AG09319 (cell line): ENCODE results near the gene KIAA1755.

Source experiments
- DNase-seq: peaks from one replicate; pipeline ENCODE4 v3.0.0-alpha.2; 2010; ENCODE audit warnings: low read depth; ENCODE audit errors: extremely low read depth
- TF ChIP-seq, protein P1 (sequence below): IDR thresholded peaks from 2 replicates; pipeline ENCODE4 v1.5.1; 2011; ENCODE audit warnings: low read depth, mild to moderate bottlenecking, inconsistent platforms, low read length, moderate library complexity

The KIAA1755 gene

GRCh38 chr20:38199501-38200390 lies 60.8 kb downstream of the KIAA1755 start:
- TF ChIP-seq, protein P1, sequence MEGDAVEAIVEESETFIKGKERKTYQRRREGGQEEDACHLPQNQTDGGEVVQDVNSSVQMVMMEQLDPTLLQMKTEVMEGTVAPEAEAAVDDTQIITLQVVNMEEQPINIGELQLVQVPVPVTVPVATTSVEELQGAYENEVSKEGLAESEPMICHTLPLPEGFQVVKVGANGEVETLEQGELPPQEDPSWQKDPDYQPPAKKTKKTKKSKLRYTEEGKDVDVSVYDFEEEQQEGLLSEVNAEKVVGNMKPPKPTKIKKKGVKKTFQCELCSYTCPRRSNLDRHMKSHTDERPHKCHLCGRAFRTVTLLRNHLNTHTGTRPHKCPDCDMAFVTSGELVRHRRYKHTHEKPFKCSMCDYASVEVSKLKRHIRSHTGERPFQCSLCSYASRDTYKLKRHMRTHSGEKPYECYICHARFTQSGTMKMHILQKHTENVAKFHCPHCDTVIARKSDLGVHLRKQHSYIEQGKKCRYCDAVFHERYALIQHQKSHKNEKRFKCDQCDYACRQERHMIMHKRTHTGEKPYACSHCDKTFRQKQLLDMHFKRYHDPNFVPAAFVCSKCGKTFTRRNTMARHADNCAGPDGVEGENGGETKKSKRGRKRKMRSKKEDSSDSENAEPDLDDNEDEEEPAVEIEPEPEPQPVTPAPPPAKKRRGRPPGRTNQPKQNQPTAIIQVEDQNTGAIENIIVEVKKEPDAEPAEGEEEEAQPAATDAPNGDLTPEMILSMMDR = no peak
- no peak for DNase-seq

DNA sequence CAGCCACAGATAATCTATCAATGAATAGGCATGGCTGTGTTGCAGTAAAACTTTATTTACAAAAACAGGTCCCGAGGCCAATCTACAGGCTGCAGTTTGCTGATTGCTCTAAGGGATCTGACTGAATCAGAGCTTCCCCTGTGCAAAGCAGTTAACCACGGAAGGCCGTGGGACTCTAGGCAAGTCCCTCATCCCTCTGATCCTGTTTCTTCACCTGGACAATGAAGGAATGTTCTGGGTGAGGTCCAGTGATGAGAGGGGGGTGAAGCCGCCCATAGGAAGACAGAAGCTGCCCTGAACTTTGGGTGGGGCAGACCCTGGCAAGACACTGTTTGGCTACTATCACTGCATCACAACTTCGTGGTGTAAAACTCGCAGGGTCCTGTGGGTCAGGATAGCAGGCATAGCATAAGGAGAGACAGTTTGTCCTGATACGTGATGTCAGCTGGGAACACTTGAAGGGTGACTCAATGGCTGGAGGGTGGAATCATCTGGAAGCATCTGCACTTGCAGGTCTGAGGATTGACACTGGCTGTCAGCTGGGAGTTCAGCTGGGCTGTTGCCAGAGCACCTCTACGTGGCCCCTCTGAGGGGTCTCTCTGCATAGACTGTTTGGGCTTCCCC lies 62.2 kb downstream of the KIAA1755 start:
- TF ChIP-seq, protein P1 = no peak
- DNase-seq = no peak

GRCh38 chr20:38197619-38198018 lies 62.9 kb downstream of the KIAA1755 start:
- no peak for DNase-seq
- TF ChIP-seq, protein P1 = no peak

GRCh38 chr20:38197217-38197616 lies 63.3 kb downstream of the KIAA1755 start:
- no peak for DNase-seq

GRCh38 chr20:38196592-38196991 lies 63.9 kb downstream of the KIAA1755 start:
- TF ChIP-seq, protein P1 = no peak
- peak; percentile 84 for DNase-seq

More at GRCh38 chr20:38197217-38197616, 63.3 kb downstream of the KIAA1755 start:
- TF ChIP-seq, protein P1 = no peak

DNA sequence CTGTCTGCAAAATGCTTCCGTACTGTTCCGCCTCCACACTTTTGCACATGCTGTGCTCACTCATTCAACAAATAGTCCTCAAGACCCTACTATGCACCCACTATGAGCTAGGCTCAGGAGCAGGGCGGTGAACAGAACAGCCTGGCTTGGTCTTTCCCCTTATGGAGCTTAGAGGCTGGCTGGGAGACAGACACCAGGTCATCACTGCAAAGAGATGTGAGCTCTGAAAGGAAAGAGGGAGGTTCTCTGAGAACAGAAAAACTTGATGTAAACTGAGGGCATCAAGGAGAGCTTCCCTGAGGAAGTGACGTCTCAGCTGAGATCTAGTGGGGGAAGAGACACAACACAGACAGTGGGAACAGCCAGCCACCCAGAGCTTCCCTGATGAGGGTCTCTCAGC lies 64.5 kb downstream of the KIAA1755 start:
- DNase-seq = no peak
- TF ChIP-seq, protein P1 = no peak

DNA sequence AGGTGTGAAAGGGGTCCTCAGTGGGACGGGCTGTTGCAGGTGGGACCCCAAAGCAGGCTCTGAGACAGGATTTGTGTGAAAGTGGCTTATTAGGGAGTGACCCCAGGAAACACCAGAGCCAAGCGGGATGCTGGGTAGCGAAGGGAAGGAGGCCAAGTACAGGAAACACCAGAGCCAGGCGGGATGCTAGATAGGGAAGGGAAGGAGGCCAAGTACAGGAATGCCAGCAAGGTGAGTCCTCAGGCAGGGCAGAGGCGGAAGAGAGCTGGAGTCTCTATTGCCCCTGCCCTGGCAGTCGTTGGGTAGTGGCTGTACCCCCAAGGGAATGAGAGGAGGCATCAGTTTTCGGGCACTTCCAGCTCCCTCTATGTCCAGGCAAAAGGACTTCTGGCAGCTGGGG lies 65.0 kb downstream of the KIAA1755 start:
- no peak for DNase-seq
- TF ChIP-seq, protein P1 = no peak
